GM18498 (cell line): ENCODE data around the gene KRTAP5-5.
"Not testable (repeated sequence)": the region's sequence is repeated elsewhere in the genome, so short reads cannot be mapped to it uniquely, and the experiment has no call there.

Experiments
- ATAC-seq: cut with Tn5 transposase; IDR thresholded peaks from one replicate; pipeline ENCODE4 v1.9.1; 2021; ENCODE audit warnings: mild to moderate bottlenecking, moderate library complexity; ENCODE audit not compliant: unreplicated experiment

Gene KRTAP5-5

GRCh38 chr11:1641096-1641495 lies 11.5 kb downstream of the KRTAP5-5 start:
- ATAC-seq = no peak

GRCh38 chr11:1642288-1643145 lies 12.9 kb downstream of the KRTAP5-5 start:
- ATAC-seq = no peak

DNA sequence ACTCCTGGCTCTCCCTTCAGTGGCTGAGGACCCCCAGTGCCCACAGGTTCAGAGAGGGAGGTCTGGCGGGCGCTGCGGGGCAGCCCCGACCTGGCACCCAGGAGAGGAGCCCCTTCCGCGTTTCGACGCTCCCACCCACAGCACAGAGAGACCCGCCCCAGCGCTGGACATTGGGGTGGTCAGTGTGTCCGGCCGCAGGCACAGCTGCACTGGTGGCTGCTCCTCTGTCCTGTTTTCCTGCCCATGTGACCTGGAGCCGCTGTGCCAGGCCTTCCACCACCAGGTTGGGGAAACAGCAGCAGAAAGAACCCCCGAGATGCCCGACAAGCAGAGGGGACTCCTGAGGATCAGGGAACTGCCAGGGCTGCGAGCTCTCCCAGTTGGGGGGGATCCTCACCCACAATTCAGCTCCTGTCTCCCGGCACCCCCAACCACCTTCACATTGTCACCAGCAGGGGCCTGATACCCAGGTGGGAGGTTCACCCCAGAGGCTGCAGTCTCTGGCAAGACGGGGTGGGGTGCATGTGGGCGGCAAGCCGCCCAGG lies 13.6 kb downstream of the KRTAP5-5 start:
- ATAC-seq = no peak

- ATAC-seq = no peak
Measured at GRCh38 chr11:1644601-1645356, 15.2 kb downstream of the KRTAP5-5 start.

- no peak for ATAC-seq
Measured at GRCh38 chr11:1645357-1645821, 15.8 kb downstream of the KRTAP5-5 start.

- ATAC-seq = not testable (repeated sequence)
Measured at GRCh38 chr11:1646540-1646939, 17.0 kb downstream of the KRTAP5-5 start.

DNA sequence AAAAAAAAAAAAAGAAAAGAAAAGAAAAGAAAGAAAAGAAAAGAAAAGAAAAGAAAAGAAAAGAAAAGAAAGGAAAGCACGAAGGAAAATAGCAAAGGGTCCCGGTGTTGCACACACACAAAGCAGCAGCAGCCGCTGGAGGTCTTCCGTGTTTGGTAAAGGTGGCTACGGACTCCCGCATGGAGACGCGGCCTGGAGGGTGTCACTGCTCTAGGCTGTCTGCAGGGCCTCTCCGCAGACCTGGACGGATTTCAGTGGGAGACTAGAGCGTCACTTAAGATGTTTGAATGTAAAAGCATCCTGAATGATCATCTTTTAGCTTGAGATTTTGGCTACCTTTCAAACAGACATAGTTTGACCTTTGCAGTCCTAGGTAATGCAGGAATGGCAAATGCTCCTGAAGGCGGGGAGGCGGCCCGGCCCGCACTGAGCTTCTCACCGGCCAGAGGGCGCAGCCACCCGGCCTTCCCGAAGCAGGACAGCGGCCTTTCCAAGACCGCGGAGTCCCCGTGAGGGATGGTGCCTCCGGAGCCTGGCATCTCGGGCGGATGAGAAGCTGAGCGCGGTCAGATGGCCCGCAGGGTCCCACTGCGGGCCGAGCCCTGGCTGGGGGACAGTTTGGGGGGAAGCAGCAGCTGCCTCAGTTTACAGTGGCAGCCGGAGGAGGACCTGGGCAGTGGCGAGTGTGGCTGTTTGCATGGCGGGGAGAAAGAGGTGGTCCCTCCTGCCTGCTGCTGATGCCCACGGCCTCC lies 18.5 kb downstream of the KRTAP5-5 start:
- no peak for ATAC-seq

GRCh38 chr11:1648653-1649420 lies 19.3 kb downstream of the KRTAP5-5 start:
- ATAC-seq = no peak

- ATAC-seq = no peak
Measured at GRCh38 chr11:1650034-1650917, 20.7 kb downstream of the KRTAP5-5 start.

DNA sequence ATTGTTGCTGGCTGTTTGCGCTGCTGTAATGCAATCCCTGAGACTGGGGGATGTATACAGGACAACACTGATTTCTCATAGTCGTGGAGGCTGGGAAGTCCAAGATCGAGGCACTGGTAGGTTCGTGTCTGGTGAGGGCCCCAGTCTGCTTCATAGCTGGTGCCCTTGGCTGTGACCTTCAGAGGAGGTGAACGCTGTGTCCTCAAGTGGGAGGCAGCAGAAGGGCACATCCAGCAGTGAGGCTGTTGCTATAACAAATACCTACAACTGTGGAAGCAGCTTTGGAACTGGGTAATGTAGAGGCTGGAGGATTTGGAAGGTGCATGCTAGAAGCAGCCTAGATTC lies 21.3 kb downstream of the KRTAP5-5 start:
- ATAC-seq = no peak

DNA sequence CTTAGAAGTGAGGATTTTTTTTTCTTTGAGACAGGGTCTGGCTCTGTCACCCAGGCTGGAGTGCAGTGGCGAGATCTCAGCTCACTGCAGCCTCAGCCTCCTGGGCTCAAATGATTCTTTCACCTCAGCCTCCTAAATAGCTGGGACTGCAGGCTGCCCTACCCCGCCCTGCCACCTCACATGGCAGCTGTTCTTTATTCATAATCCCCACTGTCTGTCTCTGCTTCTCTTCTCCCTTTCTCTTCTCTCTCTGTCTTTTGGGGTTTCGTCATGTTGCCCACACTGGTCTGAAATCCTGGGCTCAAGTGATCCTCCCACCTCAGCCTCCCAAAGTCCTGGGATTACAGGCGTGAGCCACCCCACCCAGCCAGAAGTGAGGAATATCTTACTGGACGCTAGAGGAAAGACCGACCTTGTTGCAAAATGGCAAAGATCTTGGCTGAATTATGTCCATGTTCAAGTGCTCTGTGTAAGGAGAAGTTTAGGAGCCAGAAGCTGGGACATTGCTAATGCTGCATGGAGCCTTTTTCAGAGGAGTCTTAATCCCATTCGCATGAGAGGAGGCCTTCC lies 21.9 kb downstream of the KRTAP5-5 start:
- ATAC-seq = no peak

DNA sequence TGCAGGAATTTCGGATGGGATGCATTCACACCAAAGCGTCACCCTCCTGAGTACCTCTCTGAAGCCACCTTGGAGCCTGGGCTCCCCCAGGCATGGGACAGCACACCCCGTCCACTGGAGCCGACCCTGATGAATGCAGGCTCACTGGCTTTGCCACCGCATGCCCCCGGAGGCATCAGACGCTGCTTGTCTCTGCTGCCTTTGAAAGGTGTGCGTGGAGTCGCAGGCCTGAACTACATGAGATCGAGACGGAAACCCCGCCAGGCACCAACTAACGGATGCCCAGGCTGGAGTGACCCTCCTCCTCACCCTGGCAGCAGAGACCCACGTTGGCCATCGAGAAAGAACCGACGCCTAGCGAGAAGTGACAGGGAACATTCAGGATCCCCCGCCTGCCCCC lies 22.5 kb downstream of the KRTAP5-5 start:
- no peak for ATAC-seq

GRCh38 chr11:1652442-1652770 lies 22.8 kb downstream of the KRTAP5-5 start:
- ATAC-seq = no peak

GRCh38 chr11:1652771-1653540 lies 23.4 kb downstream of the KRTAP5-5 start:
- ATAC-seq = no peak

- no peak for ATAC-seq
Measured at GRCh38 chr11:1653541-1654387, 24.2 kb downstream of the KRTAP5-5 start.

- no peak for ATAC-seq
Measured at GRCh38 chr11:1654388-1655167, 25.0 kb downstream of the KRTAP5-5 start.
